ENCODE results near the gene LAS1L. TPM values are rescaled to one million over a fixed set of nuclear protein-coding genes. Genes with fewer than 3 reads are reported as not detected.

LAS1L gene
- total RNA-seq, 1 experiment from 2014 or later, result 72.9 TPM

GRCh38 chrX:65581661-65582339, 47.2 kb upstream of the LAS1L start:
- Histone ChIP-seq H3K14ac (ENCODE audit: insufficient read depth, low read length) (no peak overlapping the region), H3K23ac (ENCODE audit: insufficient read length, low read depth, low read length) (no peak overlapping the region), H2BK5ac (ENCODE audit: insufficient read length, low read length) (no peak overlapping the region), H2BK12ac (ENCODE audit: insufficient read length, low read depth, low read length) (no peak overlapping the region), H2AK5ac (ENCODE audit: insufficient read length, low read length) (no peak overlapping the region), H3K23me2 (ENCODE audit: insufficient read length, low read depth, low read length, poor library complexity, severe bottlenecking) (no peaks in the 10 kb centered on the region), H2BK120ac (ENCODE audit: low read depth, low read length, poor library complexity, severe bottlenecking) (no peak overlapping the region), H3K27ac (ENCODE audit: insufficient read length, low read depth, low read length) (no peak overlapping the region), H3K27me3 (ENCODE audit: insufficient read depth, low read length) (no peaks in the 10 kb centered on the region), H3K56ac (ENCODE audit: insufficient read length, low read depth, low read length) (no peak overlapping the region), H4K91ac (ENCODE audit: insufficient read length, low read depth, low read length) (no peak overlapping the region), H3K9me3 (ENCODE audit: control insufficient read depth, low read depth, low read length) (peaks cover 26% of the 10 kb centered on the region), H3K4me2 (ENCODE audit: insufficient read depth, insufficient read length, low read length) (no peak overlapping the region), H3K4me1 (ENCODE audit: insufficient read depth, low read length) (no peaks in the 10 kb centered on the region), H4K20me1 (ENCODE audit: control insufficient read depth, insufficient read depth, insufficient read length) (no peaks in the 10 kb centered on the region), H2AFZ (ENCODE audit: low read length) (no peak overlapping the region), H3K9ac (ENCODE audit: extremely low read depth, insufficient read length, low read length) (no peak overlapping the region), H2BK20ac (ENCODE audit: low read depth, low read length, poor library complexity, severe bottlenecking) (no peak overlapping the region), H3T11ph (ENCODE audit: low read length) (no peak overlapping the region), H3K4ac (ENCODE audit: low read depth, low read length) (no peak overlapping the region), H2BK15ac (ENCODE audit: low read depth, low read length) (no peak overlapping the region), H3K79me2 (ENCODE audit: insufficient read depth, low read length) (no peaks in the 10 kb centered on the region), H3K79me1 (ENCODE audit: insufficient read depth, low read depth, low read length, poor library complexity, severe bottlenecking) (no peaks in the 10 kb centered on the region), H4K8ac (replicated peaks; ENCODE audit: insufficient read length, low read depth, low read length) (no peak overlapping the region), H3K18ac (ENCODE audit: insufficient read length, low read depth, low read length) (no peak overlapping the region), H4K5ac (ENCODE audit: insufficient read length, low read depth, low read length) (no peak overlapping the region)
- peaks cover 0 to 4% (median 1%) of the 10 kb centered on the region in 3 experiments; a peak in 3 of 7 replicates for H3K36me3 Mint-ChIP-seq (ENCODE audit: insufficient read depth in 1 of 3, low read depth in 3 of 3)
- DNase-seq, result peak; percentile 62
- WGBS (ENCODE audit: extremely low coverage, insufficient read length, low lambda C conversion rate), result no CpG with 5 or more reads among the region's 12 CpGs
- no peak overlapping the region; a peak in 2 of 7 replicates for H3K27ac Mint-ChIP-seq
- peaks cover 1% of the 10 kb centered on the region; the same call in 1 of the 2 replicates for H3K27me3 Mint-ChIP-seq (ENCODE audit: low read depth)
- H3K4me3 Mint-ChIP-seq, result no peak overlapping the region
- peaks cover 14 to 20% of the 10 kb centered on the region in 2 experiments for H3K4me1 Mint-ChIP-seq
- TF ChIP-seq CTCF (conservative IDR thresholded peaks at IDR 0.05), result peak; percentile 78
- peaks cover 48 to 70% of the 10 kb centered on the region in 2 experiments for H3K9me3 Mint-ChIP-seq

Measured in H9 (cell line).